Heart right ventricle (tissue), 16 donors: ENCODE data around the gene DOCK4. TPM values are rescaled to one million over a fixed set of nuclear protein-coding genes. Genes with fewer than 3 reads are reported as not detected.

Experiments used
- ATAC-seq, 8 donors: fragments of 200-7000 bp; cut with Tn5 transposase; one replicate each; pipeline ENCODE4 v1.9.1; 2020; ENCODE audit warnings: mild to moderate bottlenecking in 8 of 8, moderate library complexity in 8 of 8, moderate number of reproducible peaks in 1 of 8
- DNase-seq, 2 donors: peaks; one replicate each; pipeline ENCODE4 v3.0.0-alpha.2; 2020
- H3K27ac ChIP-seq, 10 donors: fragments of 200-600 bp; sonication (generic) in 2 of 10; one replicate each; pipeline versions ENCODE4 v1.5.0 to v1.8.0; 2020 to 2022; ENCODE audit warnings: mild to moderate bottlenecking in 3 of 10
- H3K27me3 ChIP-seq, 7 donors: fragments of 200-600 bp; one replicate each; pipeline ENCODE4 v1.8.0; 2021 to 2022; ENCODE audit warnings: mild to moderate bottlenecking in 2 of 7
- H3K36me3 ChIP-seq, 9 donors: fragments of 200-600 bp; sonication (generic) in 1 of 9; one replicate each; pipeline versions ENCODE4 v1.5.0 to v1.8.0; 2020 to 2022; ENCODE audit warnings: mild to moderate bottlenecking in 2 of 9
- H3K4me1 ChIP-seq, 9 donors: fragments of 200-600 bp; sonication (generic) in 1 of 9; one replicate each; pipeline versions ENCODE4 v1.5.0 to v1.8.0; 2020 to 2022; ENCODE audit warnings: mild to moderate bottlenecking in 4 of 9
- H3K4me3 ChIP-seq, 10 donors: fragments of 200-600 bp; sonication (generic) in 2 of 10; one replicate each; pipeline versions ENCODE4 v1.5.0 to v1.8.0; 2020 to 2022; ENCODE audit warnings: mild to moderate bottlenecking in 7 of 10, moderate library complexity in 2 of 10
- H3K9me3 ChIP-seq, 11 donors: fragments of 200-600 bp in 10 of 11; sonication (generic) in 2 of 11; one replicate each; pipeline versions ENCODE4 v1.5.0 to v1.8.0; 2013 to 2022; ENCODE audit warnings: mild to moderate bottlenecking in 2 of 11, control low read depth in 1 of 11, moderate library complexity in 1 of 11
- WGBS, 2 donors: extraction: QIAGEN DNeasy Blood & Tissue Kit; methylation state at CpG; one replicate each; pipeline ENCODE4 v1.1.7; 2013; ENCODE audit warnings: inconsistent platforms in 1 of 2; 5-methylcytosine and 5-hydroxymethylcytosine counted together
- intact Hi-C, 10 donors: fragments of 100-400 bp; cut with DNase I; formaldehyde crosslinking; loops; one replicate each; pipeline versions ENCODE4 v1.11.1 to v1.14.2; 2022
- polyA plus RNA-seq, 2 donors: library from polyadenylated mRNA; stranded (reverse); fragments of 200-250 nt; gene quantifications; one replicate each; pipeline ENCODE4 v1.2.3, GENCODE V29; 2013
- total RNA-seq, 10 donors: library from RNA; stranded (reverse); fragmentation: NEBNext Ultra II Directional in 3 of 10; extraction: Animal tissue kit (Norgen Biotek cat#: 25700) in 3 of 10; gene quantifications; one replicate each; pipeline versions ENCODE4 v1.2.1 to v1.2.4, GENCODE V29; 2021 to 2023
- TF ChIP-seq, protein P1 (sequence below), 9 donors: fragments of 200-600 bp; sonication (generic) in 2 of 9; IDR thresholded peaks; one replicate each; pipeline versions ENCODE4 v1.5.0 to v1.8.0; 2021 to 2022; ENCODE audit warnings: antibody characterized with exemption in 9 of 9, mild to moderate bottlenecking in 5 of 9, moderate library complexity in 1 of 9
- donor health status: Arrhythmogenic right ventricular cardiomyopathy.
- donor health status: ischemic (EF 13 %, LVEDD 7.1; RV severe dilation, severe dysfunction).
- donor health status: healthy with polysubstance abuse.
- donor health status: DM: no; HTN: yes; CAD: no.
- donor health status: DM: no; HTN: no; CAD: no.
- donor health status: ischemic (EF 25% LVEDD 6.9; RV normal size, moderate dysfunction).
- donor health status: ischemic (EF 25% LVEDD 5.7; RV mildly dilated, moderate dysfunction).
- donor health status: healthy.
- donor health status: DM: yes; HTN: yes; CAD: no.
- donor health status: Ischemic cardiomyopathy.
- donor health status: ischemic (EF 35%, LVEDD 5.7; RV mildly dilated, moderate dysfunction).
- donor health status: nonischemic (EF 11% LVEDD 7.7; RV severe dilation, severe dysfunction).
- donor health status: DM: yes; HTN: yes; CAD: no.
- donor health status: PGD.
- donor health status: ischemic (EF 29% LVEDD 5.4; RV normal size, mild dysfunction).
- donor health status: nonischemic (EF 23%, LVEDD 6.1; RV moderate dilation, normal function).

DOCK4 gene
- total and polyA plus RNA-seq, 12 donors = 2.6 to 26.8 (median 14.7) TPM

DNA sequence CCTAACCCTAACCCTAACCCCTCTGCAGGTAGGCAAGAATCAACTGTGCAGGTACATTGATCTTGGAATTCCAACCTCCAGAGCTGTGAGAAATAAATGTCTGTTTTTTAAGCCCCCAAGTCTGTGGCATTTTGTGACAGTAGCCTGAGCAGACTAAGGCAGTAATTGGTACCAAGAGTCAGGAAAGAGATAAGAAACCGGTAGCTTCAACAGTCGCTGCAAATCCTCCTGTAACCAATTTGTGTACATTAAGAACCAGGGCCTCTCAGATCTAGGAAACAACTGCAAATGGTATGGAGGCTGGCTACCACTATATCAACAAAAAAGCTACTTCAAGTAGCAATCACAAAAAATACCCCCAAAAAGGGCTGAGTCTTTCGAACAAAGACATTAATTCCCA, 67.3 kb downstream of the DOCK4 start:
- WGBS, 2 donors = 92 to 93% methylated on average over 3 of the region's 3 CpGs
- no peaks in the 10 kb centered on the region for H3K27me3 ChIP-seq
- intact Hi-C loops = loop anchor here in 2 of 10 donors (10.0 kb wide), 2 partner anchors 66 to 264 kb away; partner anchors contain the start of genes DOCK4 (in 1 of the 2) and ZNF277 (in 1 of the 2)
- DNase-seq (no peak), ATAC-seq (no peak)
- no peak overlapping the region for H3K4me3 ChIP-seq
- peaks cover 2 to 64% (median 21%) of the 10 kb centered on the region in 9 donors for H3K4me1 ChIP-seq
- TF ChIP-seq, protein P1, sequence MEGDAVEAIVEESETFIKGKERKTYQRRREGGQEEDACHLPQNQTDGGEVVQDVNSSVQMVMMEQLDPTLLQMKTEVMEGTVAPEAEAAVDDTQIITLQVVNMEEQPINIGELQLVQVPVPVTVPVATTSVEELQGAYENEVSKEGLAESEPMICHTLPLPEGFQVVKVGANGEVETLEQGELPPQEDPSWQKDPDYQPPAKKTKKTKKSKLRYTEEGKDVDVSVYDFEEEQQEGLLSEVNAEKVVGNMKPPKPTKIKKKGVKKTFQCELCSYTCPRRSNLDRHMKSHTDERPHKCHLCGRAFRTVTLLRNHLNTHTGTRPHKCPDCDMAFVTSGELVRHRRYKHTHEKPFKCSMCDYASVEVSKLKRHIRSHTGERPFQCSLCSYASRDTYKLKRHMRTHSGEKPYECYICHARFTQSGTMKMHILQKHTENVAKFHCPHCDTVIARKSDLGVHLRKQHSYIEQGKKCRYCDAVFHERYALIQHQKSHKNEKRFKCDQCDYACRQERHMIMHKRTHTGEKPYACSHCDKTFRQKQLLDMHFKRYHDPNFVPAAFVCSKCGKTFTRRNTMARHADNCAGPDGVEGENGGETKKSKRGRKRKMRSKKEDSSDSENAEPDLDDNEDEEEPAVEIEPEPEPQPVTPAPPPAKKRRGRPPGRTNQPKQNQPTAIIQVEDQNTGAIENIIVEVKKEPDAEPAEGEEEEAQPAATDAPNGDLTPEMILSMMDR (IDR thresholded peaks at IDR 0.05) = no peak
- no peak overlapping the region for H3K27ac ChIP-seq
- H3K9me3 ChIP-seq = no peaks in the 10 kb centered on the region
- no peaks in the 10 kb centered on the region for H3K36me3 ChIP-seq

DNA sequence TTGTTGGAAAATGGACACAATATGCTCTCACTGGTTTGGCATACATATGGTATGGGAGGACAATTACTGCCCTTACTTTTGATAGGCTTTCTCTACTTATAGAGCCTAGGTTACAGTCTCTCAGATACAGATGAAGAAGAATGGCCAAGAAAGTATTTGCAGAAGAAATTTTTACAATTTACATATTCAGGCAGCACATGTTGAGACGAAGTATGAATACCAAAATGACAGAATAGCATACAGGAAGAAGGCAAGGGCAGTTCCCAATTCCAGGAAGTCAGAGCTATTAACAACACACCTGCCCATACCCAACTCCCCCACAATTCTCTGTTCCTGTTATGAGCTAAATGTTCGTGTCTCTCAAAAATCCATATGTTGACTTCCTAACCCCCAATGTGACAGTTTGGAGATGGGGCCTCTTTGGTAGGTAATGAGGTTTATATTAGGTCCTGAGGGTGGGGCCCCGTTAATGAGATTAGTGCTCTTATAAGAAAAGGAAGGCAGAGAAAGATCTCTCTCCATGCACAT, 67.8 kb downstream of the DOCK4 start:
- WGBS, 2 donors = 69 to 70% methylated on average over 3 of the region's 3 CpGs
- intact Hi-C loops = loop anchor here in 2 of 10 donors (10.0 kb wide), 2 partner anchors 66 to 264 kb away; partner anchors contain the start of genes DOCK4 (in 1 of the 2) and ZNF277 (in 1 of the 2)
- TF ChIP-seq, protein P1 (IDR thresholded peaks at IDR 0.05) = no peak

DNA sequence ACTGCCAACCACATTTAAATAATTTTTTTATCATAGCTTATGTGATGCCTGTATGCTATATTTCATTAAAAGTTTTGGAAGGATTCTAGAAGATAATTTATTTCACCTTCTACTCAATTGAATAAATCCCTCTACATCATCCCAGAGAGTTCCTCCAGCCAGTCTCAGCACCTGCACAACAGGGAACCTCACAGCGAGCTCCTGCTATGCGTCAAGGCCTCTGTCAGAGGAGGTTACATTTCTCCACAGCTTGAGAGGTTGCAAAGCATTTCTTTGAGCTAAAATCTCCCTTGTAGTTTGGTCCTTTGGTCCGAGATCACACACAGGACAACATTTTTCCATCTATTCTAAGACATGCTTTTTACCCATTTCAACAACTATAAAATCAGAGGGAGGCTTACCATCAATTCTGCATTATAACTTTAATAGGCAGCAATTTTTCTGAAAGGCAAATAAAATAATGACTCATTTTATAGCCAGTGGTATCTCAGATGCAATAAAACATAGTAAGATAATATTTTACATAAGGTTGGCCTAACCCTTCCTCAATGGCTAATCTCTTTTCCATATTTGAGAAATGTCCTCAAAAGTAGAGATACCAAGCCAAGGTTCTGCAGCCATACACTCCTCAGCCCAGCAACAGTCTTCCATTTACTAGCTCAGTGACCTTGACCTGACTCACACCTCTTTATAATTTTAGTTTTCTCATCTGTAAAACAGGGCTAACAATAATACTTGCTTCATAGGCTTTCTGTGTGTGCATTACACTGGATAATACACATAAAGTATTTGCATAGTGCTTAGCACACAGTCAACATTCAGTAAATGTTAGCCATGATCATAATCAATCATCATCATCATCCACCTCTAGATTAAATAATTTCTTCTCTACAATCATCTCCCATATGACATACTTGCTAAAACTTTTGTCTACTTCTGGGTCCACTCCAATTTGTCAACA, 68.8 kb downstream of the DOCK4 start:
- no peak overlapping the region for H3K4me3 ChIP-seq
- H3K4me1 ChIP-seq = peaks cover 0 to 67% (median 25%) of the 10 kb centered on the region in 9 donors
- TF ChIP-seq, protein P1 (IDR thresholded peaks at IDR 0.05) = no peak
- no peaks in the 10 kb centered on the region for H3K27me3 ChIP-seq
- no peaks in the 10 kb centered on the region for H3K9me3 ChIP-seq
- intact Hi-C loops = loop anchor here in 2 of 10 donors (10.0 kb wide), 2 partner anchors 67 to 263 kb away; partner anchors contain the start of genes DOCK4 (in 1 of the 2) and ZNF277 (in 1 of the 2)
- H3K27ac ChIP-seq = no peak overlapping the region
- ATAC-seq = no peak
- WGBS, 2 donors = 91 to 98% methylated on average over 3 of the region's 3 CpGs
- no peaks in the 10 kb centered on the region for H3K36me3 ChIP-seq
- no peak for DNase-seq

More for the DNA sequence above, 67.8 kb downstream of the DOCK4 start:
- Histone ChIP-seq H3K9me3 (no peaks in the 10 kb centered on the region), H3K27me3 (no peaks in the 10 kb centered on the region), H3K27ac (no peak overlapping the region), H3K4me3 (no peak overlapping the region), H3K36me3 (no peaks in the 10 kb centered on the region), H3K4me1 (peaks cover 0 to 64% (median 21%) of the 10 kb centered on the region in 9 donors)
- ATAC-seq (no peak), DNase-seq (no peak)

DNA sequence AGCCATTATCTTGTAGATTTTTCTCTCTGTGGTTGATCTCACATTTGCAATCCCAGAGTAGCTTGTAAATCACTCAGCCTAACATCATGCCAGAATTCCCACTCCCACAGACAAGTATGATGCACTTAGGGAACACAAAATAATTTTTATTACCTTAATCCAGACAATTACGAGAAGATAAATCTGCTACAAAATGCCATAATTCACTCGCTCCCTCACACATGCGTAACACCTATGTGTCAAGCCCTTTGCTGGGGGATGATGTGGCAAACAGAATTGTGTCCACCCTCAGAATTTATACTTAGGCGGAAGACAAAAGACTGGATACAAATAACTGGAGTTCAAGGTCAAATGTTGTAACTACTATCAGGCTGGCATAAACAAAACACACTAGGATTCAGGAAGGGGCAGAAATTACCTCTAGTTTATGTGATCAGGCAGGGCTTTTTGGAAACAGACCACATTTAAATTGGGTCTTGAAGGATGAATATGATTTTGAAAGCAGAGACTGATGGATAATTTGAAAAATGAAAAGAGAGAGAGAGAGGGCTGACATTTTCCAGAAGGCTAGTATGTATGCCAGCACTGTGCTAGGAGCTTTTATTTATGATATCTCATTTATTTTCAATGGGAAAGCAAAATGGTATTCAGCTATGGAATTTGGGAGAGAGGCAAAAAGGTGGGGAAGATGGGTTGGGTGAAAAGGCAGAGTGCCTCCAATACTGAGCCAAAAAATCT, 69.8 kb downstream of the DOCK4 start:
- WGBS, 2 donors = 83 to 95% methylated on average over 4 of the region's 4 CpGs
- Histone ChIP-seq H3K9me3 (no peaks in the 10 kb centered on the region), H3K27me3 (no peaks in the 10 kb centered on the region), H3K4me1 (peaks cover 5 to 77% (median 35%) of the 10 kb centered on the region in 9 donors), H3K27ac (peak overlapping the region in 2 of 10 donors; percentile 4 to 20), H3K4me3 (no peak overlapping the region), H3K36me3 (no peaks in the 10 kb centered on the region)
- ATAC-seq (no peak), DNase-seq (no peak)
- intact Hi-C loops = loop anchor here in 2 of 10 donors (10.0 kb wide), 2 partner anchors 68 to 262 kb away; partner anchors contain the start of genes DOCK4 (in 1 of the 2) and ZNF277 (in 1 of the 2)
- TF ChIP-seq, protein P1 (IDR thresholded peaks at IDR 0.05) = no peak
